WTC11 (cell line): ENCODE data around the gene TMCC2.

Source experiments
- ATF2 ChIP-seq: sonication (generic); formaldehyde crosslinking; IDR thresholded peaks from 2 replicates; pipeline ENCODE4 v1.8.1; 2022; ENCODE audit warnings: low read depth, missing genetic modification reagents, borderline replicate concordance
- ATF3 ChIP-seq: sonication (generic); formaldehyde crosslinking; conservative IDR thresholded peaks from 2 replicates; pipeline ENCODE4 v1.8.1; 2022; ENCODE audit warnings: mild to moderate bottlenecking, missing genetic modification reagents
- ATF6 ChIP-seq: sonication (generic); formaldehyde crosslinking; IDR thresholded peaks from 2 replicates; pipeline ENCODE4 v1.8.1; 2023; ENCODE audit warnings: mild to moderate bottlenecking, missing genetic modification reagents
- CTCF ChIP-seq: fragments of 200-600 bp; IDR thresholded peaks from 2 replicates; pipeline ENCODE4 v1.8.0; 2022; ENCODE audit warnings: antibody characterized with exemption
- ESRRA ChIP-seq: sonication (generic); formaldehyde crosslinking; IDR thresholded peaks from 2 replicates; pipeline ENCODE4 v1.8.1; 2022; ENCODE audit warnings: mild to moderate bottlenecking, missing genetic modification reagents, borderline replicate concordance
- IRF1 ChIP-seq: sonication (generic); formaldehyde crosslinking; IDR thresholded peaks from 2 replicates; pipeline ENCODE4 v1.8.0; 2023; ENCODE audit warnings: missing genetic modification reagents
- TCF7 ChIP-seq: sonication (generic); formaldehyde crosslinking; IDR thresholded peaks from 2 replicates; pipeline ENCODE4 v1.8.0; 2022; ENCODE audit warnings: mild to moderate bottlenecking, low read depth, missing genetic modification reagents, moderate library complexity
- USF1 ChIP-seq: sonication (generic); formaldehyde crosslinking; IDR thresholded peaks from 2 replicates; pipeline ENCODE4 v1.8.0; 2022; ENCODE audit warnings: mild to moderate bottlenecking, missing genetic modification reagents
- ZNF263 ChIP-seq: sonication (generic); formaldehyde crosslinking; IDR thresholded peaks from 2 replicates; pipeline ENCODE4 v1.8.1; 2022; ENCODE audit warnings: low read depth, mild to moderate bottlenecking, moderate library complexity, missing genetic modification reagents
- ZNF416 ChIP-seq: fragments of 250-450 bp; sonication (Bioruptor Pico); IDR thresholded peaks from 2 replicates; pipeline ENCODE4 v1.9.0; 2021; ENCODE audit warnings: mild to moderate bottlenecking, inconsistent platforms
- ZSCAN18 ChIP-seq: fragments of 250-450 bp; sonication (Bioruptor Pico); IDR thresholded peaks from 2 replicates; pipeline ENCODE4 v2.1.2; 2022; ENCODE audit warnings: mild to moderate bottlenecking, moderate library complexity

- TF ChIP-seq CTCF = no peak
- TF ChIP-seq ZNF263 (CRISPR knock-in tag) = no peak
- TF ChIP-seq ZNF416 (CRISPR knock-in tag) = no peak
- TF ChIP-seq ATF6 = no peak
- no peak for TF ChIP-seq ZSCAN18 (CRISPR knock-in tag)
- no peak for TF ChIP-seq ATF3 (CRISPR knock-in tag)
- TF ChIP-seq IRF1 (CRISPR knock-in tag) = no peak
- no peak for TF ChIP-seq ESRRA (CRISPR knock-in tag)
- TF ChIP-seq ATF2 (CRISPR knock-in tag) = no peak
- TF ChIP-seq USF1 (CRISPR knock-in tag) = no peak
- no peak for TF ChIP-seq TCF7 (CRISPR knock-in tag)
Measured at GRCh38 chr1:205232127-205232820, 4.5 kb downstream of the TMCC2 start.
